Endothelial cell of umbilical vein (primary cell): ENCODE data around the gene PTPRT. TPM values are rescaled to one million over a fixed set of nuclear protein-coding genes. Genes with fewer than 3 reads are reported as not detected.

Source experiments
- BruUV-seq: library from RNA; stranded (reverse); fragments of 400-500 nt; replicated peaks from 2 replicates; lab custom pipeline; 2021; lab: Mats Ljungman, UMichigan
- CTCF ChIA-PET: fragments of 300-600, 350-600 bp; sonication (Branson Sonifier 250); formaldehyde crosslinking; loops from one replicate; lab custom pipeline; 2021; ENCODE audit warnings: antibody characterized with exemption, inconsistent platforms; lab: Charles Lee
- POLR2A ChIA-PET: fragments of 300-600, 350-600 bp; sonication (Branson Sonifier 250); formaldehyde crosslinking; loops from one replicate; lab custom pipeline; 2021; ENCODE audit warnings: antibody characterized with exemption, inconsistent platforms; lab: Charles Lee
- DNase-seq: peaks from one replicate; pipeline ENCODE4 v3.0.0-alpha.2; 2011; ENCODE audit warnings: low read depth, low spot score
- FAIRE-seq: peaks from 2 replicates; lab custom pipeline; 2011; peaks lifted over from hg19 to GRCh38; lab: Jason Lieb, UNC
- H2AFZ ChIP-seq: 2 replicates; pipeline ENCODE4 v1.6.0; 2012; ENCODE audit warnings: low read depth, low read length, control low read depth, inconsistent platforms
- H3K27ac ChIP-seq: 2 replicates; pipeline ENCODE4 v1.5.1; 2011; ENCODE audit warnings: low read depth, mild to moderate bottlenecking, control low read depth, low read length, moderate library complexity; ENCODE audit not compliant: insufficient read depth
- H3K27me3 ChIP-seq, 2 experiments: 2 replicates each; pipeline versions ENCODE4 v1.6.0 to v1.6.1; 2011; ENCODE audit warnings: low read length in 2 of 2, mixed read lengths in 1 of 2; ENCODE audit not compliant: control insufficient read depth in 2 of 2, insufficient read depth in 2 of 2
- H3K36me3 ChIP-seq, 2 experiments: 2 replicates in 1 of 2; 3 replicates in 1 of 2; pipeline ENCODE4 v1.5.1; 2011; ENCODE audit warnings: low read length in 2 of 2, mild to moderate bottlenecking in 1 of 2, moderate library complexity in 1 of 2; ENCODE audit not compliant: control insufficient read depth in 2 of 2, insufficient read depth in 2 of 2; ENCODE audit errors: extremely low read depth in 1 of 2
- H3K4me1 ChIP-seq: 3 replicates; pipeline ENCODE4 v1.5.1; 2011; ENCODE audit warnings: mild to moderate bottlenecking, low read length; ENCODE audit not compliant: control insufficient read depth, insufficient read depth; ENCODE audit errors: extremely low read depth
- H3K4me2 ChIP-seq: 2 replicates; pipeline ENCODE4 v1.6.1; 2011; ENCODE audit warnings: low read length, control low read depth, mixed read lengths; ENCODE audit not compliant: insufficient read depth
- H3K4me3 ChIP-seq, 3 experiments: fragments of 200-600 bp in 1 of 3; sonication (generic), shearing (Covaris generic) in 1 of 3; replicated peaks in 1 of 3; 2 replicates each; pipeline ENCODE4 v1.5.1; 2011 to 2016; ENCODE audit warnings: control low read depth in 3 of 3, low read length in 3 of 3, mild to moderate bottlenecking in 2 of 3, inconsistent platforms in 1 of 3, low read depth in 1 of 3, moderate library complexity in 1 of 3; ENCODE audit not compliant: insufficient read depth in 1 of 3
- H3K79me2 ChIP-seq: 2 replicates; pipeline ENCODE4 v1.6.0; 2012; ENCODE audit warnings: low read length, inconsistent platforms; ENCODE audit not compliant: control insufficient read depth, insufficient read depth
- H3K9ac ChIP-seq: replicated peaks from 2 replicates; pipeline ENCODE3; 2011; ENCODE audit warnings: low read length, control low read depth; ENCODE audit not compliant: insufficient read depth; ENCODE audit errors: extremely low read depth
- H3K9me1 ChIP-seq: replicated peaks from 3 replicates; pipeline ENCODE4 v1.6.0; 2011; ENCODE audit warnings: mild to moderate bottlenecking, low read length; ENCODE audit not compliant: control insufficient read depth, insufficient read depth; ENCODE audit errors: extremely low read depth
- H3K9me3 ChIP-seq: replicated peaks from 2 replicates; pipeline ENCODE4 v1.5.1; 2012; ENCODE audit warnings: low read length, inconsistent platforms; ENCODE audit not compliant: control insufficient read depth, insufficient read depth
- H4K20me1 ChIP-seq: replicated peaks from 2 replicates; pipeline ENCODE3; 2011; ENCODE audit warnings: mild to moderate bottlenecking, low read length; ENCODE audit not compliant: control insufficient read depth, insufficient read depth; ENCODE audit errors: extremely low read depth
- EZH2 ChIP-seq: IDR thresholded peaks from 2 replicates; pipeline ENCODE4 v1.6.1; 2012; ENCODE audit warnings: borderline replicate concordance, low read depth, mild to moderate bottlenecking, moderate library complexity, low read length, inconsistent platforms; ENCODE audit not compliant: severe bottlenecking
- FOS ChIP-seq: IDR thresholded peaks from 2 replicates; pipeline ENCODE4 v1.6.1; 2011; ENCODE audit warnings: mild to moderate bottlenecking, low read length, moderate library complexity, borderline replicate concordance; ENCODE audit not compliant: insufficient read depth
- GATA2 ChIP-seq: IDR thresholded peaks from 2 replicates; pipeline ENCODE4 v1.7.0; 2011; ENCODE audit warnings: low read depth, mild to moderate bottlenecking, moderate library complexity, mixed read lengths, low read length; ENCODE audit not compliant: insufficient read length, insufficient read depth
- JUN ChIP-seq: IDR thresholded peaks from 2 replicates; pipeline ENCODE4 v1.6.1; 2011; ENCODE audit warnings: borderline replicate concordance, low read depth; ENCODE audit not compliant: insufficient read length, insufficient read depth
- MYC ChIP-seq: IDR thresholded peaks from one replicate; pipeline ENCODE4 v1.6.1; 2011; ENCODE audit warnings: mild to moderate bottlenecking, low read depth, low read length
- POLR2A ChIP-seq: IDR thresholded peaks from 2 replicates; pipeline ENCODE4 v1.6.1; 2012; ENCODE audit warnings: low read depth, mild to moderate bottlenecking, control low read depth, low read length
- POLR2AphosphoS5 ChIP-seq: IDR thresholded peaks from 2 replicates; pipeline ENCODE4 v1.6.1; 2012; ENCODE audit warnings: low read depth, mild to moderate bottlenecking, control low read depth, low read length, moderate library complexity; ENCODE audit not compliant: insufficient read depth
- dilution Hi-C: fragments of 300-500 bp; cut with MboI; formaldehyde crosslinking; loops from one replicate; pipeline ENCODE4 v1.15.0; 2019; ENCODE audit warnings: low sequenced_read_pairs; ENCODE audit not compliant: extremely low pct_ligation_motif_present
- intact Hi-C: fragments of 100-400 bp; cut with micrococcal nuclease; formaldehyde crosslinking; loops from one replicate; pipeline ENCODE4 v1.10.0; 2022
- polyA plus RNA-seq, 4 experiments: library from polyadenylated mRNA; depleted of rRNA in 3 of 4; stranded (reverse) in 3 of 4; unstranded in 1 of 4; fragments of >200 nt; gene quantifications; 2 replicates each; pipeline versions ENCODE4 v1.2.1 to v1.2.3, GENCODE V29; 2011 to 2012; ENCODE audit warnings: missing spikeins in 1 of 4
- total RNA-seq: library from RNA; stranded (reverse); gene quantifications from 2 replicates; pipeline ENCODE4 v1.2.3, GENCODE V29; 2021
- TF ChIP-seq, protein P1 (sequence below): IDR thresholded peaks from 2 replicates; pipeline ENCODE4 v1.6.1; 2011; ENCODE audit not compliant: insufficient read depth, insufficient read length
- TF ChIP-seq, protein P2 (sequence below), 2 donors: IDR thresholded peaks; 1 replicate in 1 of 2; 2 replicates in 1 of 2; pipeline ENCODE4 v1.5.1; 2011; ENCODE audit warnings: low read length in 2 of 2, mild to moderate bottlenecking in 2 of 2, moderate library complexity in 2 of 2, control low read depth in 1 of 2, inconsistent platforms in 1 of 2, low read depth in 1 of 2; ENCODE audit not compliant: insufficient read depth in 1 of 2; ENCODE audit errors: extremely low read depth in 1 of 2

PTPRT gene
- total and polyA plus RNA-seq, 2 donors (not counting 3 experiments of a cell fraction or from before 2014, with no cell fraction given): not detected

DNA sequence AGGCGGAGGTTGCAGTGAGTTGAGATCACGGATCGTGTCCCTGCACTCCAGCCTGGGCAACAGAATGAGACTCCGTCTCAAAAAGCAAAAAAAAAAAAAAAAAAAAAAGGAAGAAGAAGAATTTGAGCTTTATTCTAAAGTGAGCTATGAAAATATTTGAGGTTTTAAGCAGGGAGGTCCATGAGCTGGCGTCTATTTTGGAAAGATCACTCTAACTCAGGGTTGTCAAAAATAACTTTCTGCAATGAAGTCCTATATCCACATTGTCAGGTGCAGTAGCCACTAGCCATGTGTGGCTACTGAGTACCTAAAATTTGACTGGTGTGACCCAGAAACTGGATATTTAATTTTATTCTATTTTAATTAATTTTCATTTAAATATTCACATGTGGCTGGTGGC, 217.1 kb downstream of the PTPRT start:
- FAIRE-seq (no peak), DNase-seq (no peak)
- dilution Hi-C loops (no loop called here), intact Hi-C loops (no loop called here)
- H3K9me1 ChIP-seq: no peaks in the 10 kb centered on the region
- H3K4me3 ChIP-seq: no peak overlapping the region
- no peaks in the 10 kb centered on the region for H3K36me3 ChIP-seq
- H3K79me2 ChIP-seq: no peaks in the 10 kb centered on the region
- no peak overlapping the region for H3K27ac ChIP-seq
- no peaks in the 10 kb centered on the region for H3K4me1 ChIP-seq
- no peaks in the 10 kb centered on the region for H4K20me1 ChIP-seq
- H3K27me3 ChIP-seq: no peaks in the 10 kb centered on the region
- no TSS peak for BruUV-seq
- no peak for TF ChIP-seq MYC
- no peak for TF ChIP-seq FOS
- TF ChIP-seq POLR2AphosphoS5: no peak
- no peak for TF ChIP-seq POLR2A
- TF ChIP-seq, protein P1, sequence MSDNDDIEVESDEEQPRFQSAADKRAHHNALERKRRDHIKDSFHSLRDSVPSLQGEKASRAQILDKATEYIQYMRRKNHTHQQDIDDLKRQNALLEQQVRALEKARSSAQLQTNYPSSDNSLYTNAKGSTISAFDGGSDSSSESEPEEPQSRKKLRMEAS: no peak
- no peak for TF ChIP-seq EZH2
- TF ChIP-seq GATA2: no peak
- TF ChIP-seq, protein P2, sequence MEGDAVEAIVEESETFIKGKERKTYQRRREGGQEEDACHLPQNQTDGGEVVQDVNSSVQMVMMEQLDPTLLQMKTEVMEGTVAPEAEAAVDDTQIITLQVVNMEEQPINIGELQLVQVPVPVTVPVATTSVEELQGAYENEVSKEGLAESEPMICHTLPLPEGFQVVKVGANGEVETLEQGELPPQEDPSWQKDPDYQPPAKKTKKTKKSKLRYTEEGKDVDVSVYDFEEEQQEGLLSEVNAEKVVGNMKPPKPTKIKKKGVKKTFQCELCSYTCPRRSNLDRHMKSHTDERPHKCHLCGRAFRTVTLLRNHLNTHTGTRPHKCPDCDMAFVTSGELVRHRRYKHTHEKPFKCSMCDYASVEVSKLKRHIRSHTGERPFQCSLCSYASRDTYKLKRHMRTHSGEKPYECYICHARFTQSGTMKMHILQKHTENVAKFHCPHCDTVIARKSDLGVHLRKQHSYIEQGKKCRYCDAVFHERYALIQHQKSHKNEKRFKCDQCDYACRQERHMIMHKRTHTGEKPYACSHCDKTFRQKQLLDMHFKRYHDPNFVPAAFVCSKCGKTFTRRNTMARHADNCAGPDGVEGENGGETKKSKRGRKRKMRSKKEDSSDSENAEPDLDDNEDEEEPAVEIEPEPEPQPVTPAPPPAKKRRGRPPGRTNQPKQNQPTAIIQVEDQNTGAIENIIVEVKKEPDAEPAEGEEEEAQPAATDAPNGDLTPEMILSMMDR (IDR thresholded peaks at IDR 0.05; ENCODE audit: extremely low read depth in 1 of 2, insufficient read depth in 1 of 2, low read depth in 1 of 2, low read length in 2 of 2): no peak
- TF ChIP-seq JUN: no peak
- H3K9me3 ChIP-seq: peaks cover 3% of the 10 kb centered on the region
- H2AFZ ChIP-seq: no peak overlapping the region
- no peak overlapping the region for H3K9ac ChIP-seq
- H3K4me2 ChIP-seq: no peak overlapping the region
- ChIA-PET CTCF (interaction anchor here (0.6 kb wide), 2 partner anchors 291 to 1017 kb away, joined by 3 to 4 read pairs; no protein-coding TSS in a partner anchor), POLR2A (no interaction called here)
